HG03139 (cell line): ENCODE data around the gene UST.
"Not testable (repeated sequence)": the region's sequence is repeated elsewhere in the genome, so short reads cannot be mapped to it uniquely, and the experiment has no call there.

Source experiments
- ATAC-seq: cut with Tn5 transposase; IDR thresholded peaks from one replicate; pipeline ENCODE4 v1.9.1; 2021; ENCODE audit not compliant: unreplicated experiment

UST gene

GRCh38 chr6:148891405-148891783 lies 144.6 kb downstream of the UST start:
- no peak for ATAC-seq

- ATAC-seq, result no peak
These were observed 145.4 kb downstream of the UST start for GRCh38 chr6:148892247-148892646.

GRCh38 chr6:148893073-148893472 lies 146.2 kb downstream of the UST start:
- ATAC-seq, result no peak

GRCh38 chr6:148893481-148893880 lies 146.7 kb downstream of the UST start:
- ATAC-seq, result no peak

- ATAC-seq, result no peak
These were observed 151.7 kb downstream of the UST start for GRCh38 chr6:148898376-148899014.

GRCh38 chr6:148904896-148905870 lies 158.4 kb downstream of the UST start:
- ATAC-seq, result no peak

GRCh38 chr6:148905901-148906300 lies 159.1 kb downstream of the UST start:
- ATAC-seq, result no peak

- ATAC-seq, result no peak
These were observed 159.6 kb downstream of the UST start for GRCh38 chr6:148906386-148906785.

GRCh38 chr6:148907573-148907972 lies 160.7 kb downstream of the UST start:
- no peak for ATAC-seq

GRCh38 chr6:148912252-148912651 lies 165.4 kb downstream of the UST start:
- no peak for ATAC-seq

- ATAC-seq, result no peak
These were observed 169.0 kb downstream of the UST start for GRCh38 chr6:148915810-148916209.

- not testable (repeated sequence) for ATAC-seq
These were observed 169.7 kb downstream of the UST start for GRCh38 chr6:148916485-148916884.

- ATAC-seq, result no peak
These were observed 177.6 kb downstream of the UST start for GRCh38 chr6:148924226-148925012.

- no peak for ATAC-seq
These were observed 178.9 kb downstream of the UST start for GRCh38 chr6:148925701-148926100.

- ATAC-seq, result no peak
These were observed 179.6 kb downstream of the UST start for GRCh38 chr6:148926478-148926877.

- ATAC-seq, result no peak
These were observed 180.8 kb downstream of the UST start for GRCh38 chr6:148927586-148927985.

- no peak for ATAC-seq
These were observed 182.0 kb downstream of the UST start for GRCh38 chr6:148928811-148929210.

GRCh38 chr6:148932208-148932607 lies 185.4 kb downstream of the UST start:
- no peak for ATAC-seq

GRCh38 chr6:148932731-148933130 lies 185.9 kb downstream of the UST start:
- no peak for ATAC-seq

GRCh38 chr6:148934539-148934938 lies 187.7 kb downstream of the UST start:
- no peak for ATAC-seq

- ATAC-seq, result no peak
These were observed 188.1 kb downstream of the UST start for GRCh38 chr6:148934961-148935360.
